DND-41 (cell line): ENCODE measurements around the gene PROB1.
A peak's percentile ranks its signal among the peaks of the same experiment; 100 is the strongest.

Experiments used
- ATAC-seq: fragments of 200-7000 bp; cut with Tn5 transposase; 3 replicates; pipeline ENCODE4 v1.9.1; 2021; ENCODE audit warnings: low read depth; ENCODE audit not compliant: insufficient read depth
- DNase-seq: peaks from one replicate; pipeline ENCODE4 v3.0.0-alpha.2; 2020
- H2AFZ ChIP-seq: 2 replicates; pipeline ENCODE4 v1.6.0; 2012; ENCODE audit warnings: low read depth, low read length
- H3K27ac ChIP-seq: 2 replicates; pipeline ENCODE4 v1.5.1; 2012; ENCODE audit warnings: low read length, inconsistent platforms
- H3K27me3 ChIP-seq: fragments of 200-600 bp; sonication (generic); 2 replicates; pipeline ENCODE4 v1.6.0; 2012; ENCODE audit warnings: low read length, mild to moderate bottlenecking, inconsistent platforms; ENCODE audit not compliant: insufficient read depth, poor library complexity
- H3K36me3 ChIP-seq: 2 replicates; pipeline ENCODE4 v1.5.1; 2012; ENCODE audit warnings: low read length, inconsistent platforms; ENCODE audit not compliant: insufficient read depth
- H3K4me1 ChIP-seq: 2 replicates; pipeline ENCODE4 v1.5.1; 2012; ENCODE audit warnings: mild to moderate bottlenecking, low read length; ENCODE audit not compliant: insufficient read depth
- H3K4me2 ChIP-seq: 2 replicates; pipeline ENCODE4 v1.6.0; 2012; ENCODE audit warnings: mild to moderate bottlenecking, moderate library complexity, low read length, inconsistent platforms; ENCODE audit not compliant: insufficient read depth
- H3K4me3 ChIP-seq, 2 experiments: fragments of 200-600 bp in 1 of 2; shearing (Covaris generic) in 1 of 2; 2 replicates each; pipeline ENCODE4 v1.5.1; 2012 to 2016; ENCODE audit warnings: inconsistent platforms in 2 of 2, low read length in 2 of 2, mild to moderate bottlenecking in 2 of 2, low read depth in 1 of 2, moderate library complexity in 1 of 2
- H3K79me2 ChIP-seq: 2 replicates; pipeline ENCODE4 v1.6.0; 2012; ENCODE audit warnings: low read length, inconsistent platforms; ENCODE audit not compliant: insufficient read depth
- H3K9ac ChIP-seq: 2 replicates; pipeline ENCODE4 v1.6.0; 2012; ENCODE audit warnings: low read depth, mild to moderate bottlenecking, inconsistent platforms, low read length, moderate library complexity
- H3K9me3 ChIP-seq: 2 replicates; pipeline ENCODE4 v1.5.1; 2012; ENCODE audit warnings: low read length, moderate library complexity, mild to moderate bottlenecking, inconsistent platforms; ENCODE audit not compliant: insufficient read depth, severe bottlenecking
- H4K20me1 ChIP-seq: 2 replicates; pipeline ENCODE4 v1.6.0; 2012; ENCODE audit warnings: low read length; ENCODE audit not compliant: insufficient read depth
- CTCF ChIP-seq: IDR thresholded peaks from 2 replicates; pipeline ENCODE4 v1.5.1; 2012; ENCODE audit warnings: borderline replicate concordance, low read length, moderate library complexity, mild to moderate bottlenecking; ENCODE audit not compliant: poor library complexity, severe bottlenecking; ENCODE audit errors: extremely low read depth
- EZH2 ChIP-seq: IDR thresholded peaks from 3 replicates; pipeline ENCODE4 v1.6.1; 2012; ENCODE audit warnings: borderline replicate concordance, low read depth, mild to moderate bottlenecking, moderate library complexity, low read length, inconsistent platforms; ENCODE audit not compliant: severe bottlenecking

The PROB1 gene

GRCh38 chr5:139344177-139344576, 50.7 kb downstream of the PROB1 start:
- Histone ChIP-seq H3K9me3 (no peaks in the 10 kb centered on the region), H3K4me2 (peak overlapping the region; percentile 95), H2AFZ (no peak overlapping the region), H3K4me1 (peaks cover 49% of the 10 kb centered on the region), H3K9ac (0 out of 2 replicates have a peak overlapping the region, but pooled peaks have one; percentile 93), H3K27me3 (no peaks in the 10 kb centered on the region), H3K27ac (peak overlapping the region; percentile 6), H4K20me1 (peaks cover 62% of the 10 kb centered on the region), H3K4me3 (peak overlapping the region in 1 of 2 experiments; percentile 92; a peak in 2 of 4 replicates), H3K36me3 (peaks cover 40% of the 10 kb centered on the region), H3K79me2 (peaks cover 79% of the 10 kb centered on the region)
- DNase-seq, result no peak
- ATAC-seq, result no peak
- no peak for TF ChIP-seq CTCF

DNA sequence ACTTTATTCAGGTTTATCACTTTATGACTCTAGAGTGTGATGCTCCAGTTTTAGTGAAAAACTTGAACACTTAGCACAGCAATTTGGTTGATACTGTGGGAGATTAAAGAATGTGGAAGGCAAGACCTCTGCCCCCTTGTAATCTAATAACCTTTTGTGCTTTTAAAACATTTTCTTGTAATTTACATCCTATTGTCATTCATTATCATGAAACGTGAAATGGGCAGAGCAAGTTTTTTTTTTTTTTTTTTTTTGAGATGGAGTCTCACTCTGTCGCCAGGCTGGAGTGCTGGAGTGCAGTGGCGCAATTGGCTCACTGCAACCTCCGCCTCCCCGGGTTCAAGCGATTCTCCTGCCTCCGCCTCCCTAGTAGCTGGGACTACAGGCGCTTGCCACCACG, 51.4 kb downstream of the PROB1 start:
- peak overlapping the region; percentile 93 for H3K9ac ChIP-seq

DNA sequence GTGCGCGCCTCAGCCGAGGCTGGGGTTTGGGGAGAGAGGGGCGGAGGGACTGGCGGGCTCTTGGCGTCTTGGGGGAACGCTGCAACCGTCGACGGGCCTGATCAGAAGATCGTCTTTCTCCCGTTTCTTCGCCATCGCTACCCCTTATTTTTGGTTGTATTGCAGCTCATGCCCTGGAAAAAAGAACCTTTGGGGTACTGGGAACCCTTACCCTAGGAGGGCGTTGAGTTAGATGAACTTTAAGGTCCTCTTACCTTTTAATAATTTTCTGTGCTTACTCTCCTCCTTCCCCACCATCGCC, 52.5 kb downstream of the PROB1 start:
- Histone ChIP-seq H3K4me2 (peak overlapping the region; percentile 95), H3K4me3 (peak overlapping the region; percentile 39 to 92), H3K4me1 (peaks cover 45% of the 10 kb centered on the region), H3K9me3 (no peaks in the 10 kb centered on the region), H2AFZ (peak overlapping the region; percentile 74; the same call in 1 of the 2 replicates), H4K20me1 (peaks cover 47% of the 10 kb centered on the region), H3K27ac (peak overlapping the region; percentile 98), H3K79me2 (peaks cover 61% of the 10 kb centered on the region), H3K36me3 (peaks cover 32% of the 10 kb centered on the region), H3K9ac (peak overlapping the region; percentile 93), H3K27me3 (no peaks in the 10 kb centered on the region)
- TF ChIP-seq CTCF (no peak), EZH2 (no peak)
- peak; percentile 77 for ATAC-seq
- no peak for DNase-seq

More for the DNA sequence above, 51.4 kb downstream of the PROB1 start:
- H3K4me2 ChIP-seq, result peak overlapping the region; percentile 95
- H3K4me3 ChIP-seq, result peak overlapping the region; percentile 39 to 92; a peak in 3 of 4 replicates
- H4K20me1 ChIP-seq, result peaks cover 55% of the 10 kb centered on the region
- peaks cover 34% of the 10 kb centered on the region for H3K36me3 ChIP-seq
- H3K9me3 ChIP-seq, result no peaks in the 10 kb centered on the region
- no peaks in the 10 kb centered on the region for H3K27me3 ChIP-seq
- no peak for ATAC-seq
- H3K27ac ChIP-seq, result peak overlapping the region; percentile 98
- H3K79me2 ChIP-seq, result peaks cover 72% of the 10 kb centered on the region
- H2AFZ ChIP-seq, result no peak overlapping the region
- no peak for DNase-seq
- TF ChIP-seq EZH2 (no peak), CTCF (no peak)
- peaks cover 45% of the 10 kb centered on the region for H3K4me1 ChIP-seq
